HG02642 (cell line): ENCODE measurements around the gene SUFU.
"Not testable (repeated sequence)": the region's sequence is repeated elsewhere in the genome, so short reads cannot be mapped to it uniquely, and the experiment has no call there.

ENCODE experiments used
- ATAC-seq: cut with Tn5 transposase; IDR thresholded peaks from one replicate; pipeline ENCODE4 v1.9.1; 2021; ENCODE audit warnings: mild to moderate bottlenecking; ENCODE audit not compliant: unreplicated experiment, poor library complexity

SUFU gene

GRCh38 chr10:102508506-102508905 lies 4.7 kb downstream of the SUFU start:
- ATAC-seq: no peak

DNA sequence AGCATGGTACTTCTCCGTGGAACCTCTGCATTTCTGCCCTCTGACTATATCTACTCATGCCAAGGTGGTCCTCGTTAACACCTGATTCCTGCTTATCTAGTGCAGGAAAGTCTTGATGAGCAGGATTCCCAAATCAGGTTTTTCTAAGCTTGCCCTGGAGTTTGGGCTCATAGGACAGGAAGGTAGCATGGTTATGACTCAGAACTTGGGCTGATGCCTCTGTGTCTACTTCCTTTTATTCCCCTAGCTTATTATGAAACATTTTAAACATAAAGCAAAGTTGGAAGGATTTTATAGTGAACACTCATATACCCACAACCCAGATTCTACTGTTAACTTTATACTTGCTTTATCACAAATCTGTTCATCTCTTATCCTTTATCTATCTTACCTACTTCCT lies 5.6 kb downstream of the SUFU start:
- no peak for ATAC-seq

DNA sequence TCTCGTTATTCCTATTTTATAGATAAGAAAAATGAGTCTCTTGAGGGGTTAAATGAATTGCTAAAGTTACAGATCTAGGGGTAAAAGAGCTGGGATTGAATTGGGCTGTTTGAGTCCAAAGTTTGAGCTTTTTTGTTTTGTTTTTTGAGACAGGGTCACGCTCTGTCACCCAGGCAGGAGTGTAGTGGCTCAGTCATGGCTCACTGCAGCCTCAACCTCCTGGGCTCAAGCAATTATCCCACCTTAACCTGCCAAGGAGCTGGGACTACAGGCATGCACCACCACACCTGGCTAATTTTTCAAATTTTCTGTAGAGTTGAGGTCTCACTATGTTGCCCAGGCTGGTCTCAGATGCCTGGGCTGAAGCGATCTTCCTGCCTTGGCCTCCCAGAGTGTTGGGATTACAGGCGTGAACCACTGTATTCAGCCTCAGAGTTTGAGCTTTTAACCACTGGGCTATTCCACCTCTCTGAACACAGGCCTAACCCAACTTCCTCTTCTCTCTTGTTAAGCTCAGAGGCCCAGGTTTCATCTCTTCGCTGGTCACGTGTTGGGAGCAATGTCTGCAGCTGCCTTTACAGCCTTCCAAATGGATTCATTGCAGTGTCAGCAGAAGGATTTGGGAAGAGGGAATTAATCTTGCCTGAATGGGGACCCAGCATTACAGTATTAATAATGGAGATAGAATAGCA lies 8.0 kb downstream of the SUFU start:
- peak; percentile 79 for ATAC-seq

DNA sequence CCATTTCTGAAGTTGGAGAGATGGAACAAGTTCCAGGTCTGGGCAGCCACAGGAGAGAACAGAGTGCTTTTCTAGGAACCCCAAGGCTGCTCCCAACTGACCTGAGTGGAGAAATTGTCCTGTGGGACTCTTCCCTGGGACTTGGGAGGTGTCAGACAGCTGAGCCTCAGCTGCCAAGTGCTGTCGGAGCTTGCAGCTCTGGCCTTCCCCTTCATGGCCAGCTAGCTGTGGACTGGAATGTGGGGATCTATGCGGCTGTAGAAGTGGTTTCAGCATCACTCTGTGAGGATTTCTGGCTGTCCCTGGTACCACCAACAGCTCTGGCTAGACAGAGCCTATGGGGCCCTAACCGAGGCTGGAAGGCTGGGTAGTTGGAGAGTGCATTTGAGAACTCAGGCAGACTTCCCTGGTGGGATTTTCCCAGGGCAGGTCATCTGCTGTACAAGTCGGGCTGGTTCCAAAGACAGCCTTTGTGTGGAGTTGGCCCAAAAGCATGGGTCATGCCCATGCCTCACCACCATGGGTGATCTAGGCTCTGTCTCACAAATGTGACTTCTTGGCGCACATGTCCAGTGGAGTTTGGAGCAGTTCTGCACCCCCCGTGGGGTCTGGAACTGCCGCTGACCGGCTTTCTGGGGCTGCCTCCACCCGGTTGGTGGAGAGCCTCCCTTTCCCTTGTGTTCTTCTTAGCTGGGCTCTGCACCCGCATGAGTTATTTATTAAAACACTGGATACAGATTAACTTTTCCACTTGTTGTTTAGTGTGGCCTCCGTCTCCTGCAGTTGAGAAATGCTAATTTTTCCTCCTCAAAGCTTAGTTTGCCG lies 10.9 kb downstream of the SUFU start:
- ATAC-seq: no peak

DNA sequence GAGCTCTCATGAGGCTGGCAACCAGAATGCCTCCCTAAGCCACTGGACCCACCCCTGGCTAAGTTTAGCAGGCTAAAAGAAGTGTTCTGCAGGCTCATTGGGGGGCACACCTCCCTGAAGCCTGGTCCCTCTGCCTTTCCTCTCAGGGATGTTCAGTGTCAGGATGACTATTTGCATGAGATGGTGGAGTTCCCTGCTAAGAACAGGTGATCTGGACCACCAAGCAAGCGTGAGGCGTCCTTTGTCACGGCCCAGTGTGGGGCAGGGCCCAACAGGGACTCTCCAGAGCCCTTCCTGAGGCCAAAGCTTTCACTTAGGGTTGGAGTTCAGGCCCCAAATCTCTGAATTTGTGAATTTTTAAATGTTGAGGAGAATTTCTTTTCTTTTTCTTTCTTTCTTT lies 12.0 kb downstream of the SUFU start:
- ATAC-seq: no peak

DNA sequence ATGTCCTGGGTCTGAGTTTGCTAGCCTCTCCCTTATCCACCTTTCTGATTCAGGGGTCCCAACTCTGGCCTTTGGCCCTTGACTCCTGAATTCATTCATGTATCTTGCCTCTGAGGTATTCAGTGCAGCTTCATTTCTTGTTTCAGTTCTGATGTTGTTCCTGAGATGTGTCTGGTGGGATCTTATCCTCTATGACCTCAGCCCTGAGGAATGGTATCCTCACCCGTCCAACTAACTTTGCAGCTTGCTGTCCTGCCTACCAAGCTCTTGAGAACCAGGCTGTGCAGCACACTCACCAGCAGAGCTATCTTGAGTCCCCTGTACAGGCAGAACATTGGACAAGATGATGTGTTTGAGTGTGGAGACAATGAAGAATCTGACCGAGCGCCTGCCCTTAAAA lies 13.8 kb downstream of the SUFU start:
- ATAC-seq: no peak

DNA sequence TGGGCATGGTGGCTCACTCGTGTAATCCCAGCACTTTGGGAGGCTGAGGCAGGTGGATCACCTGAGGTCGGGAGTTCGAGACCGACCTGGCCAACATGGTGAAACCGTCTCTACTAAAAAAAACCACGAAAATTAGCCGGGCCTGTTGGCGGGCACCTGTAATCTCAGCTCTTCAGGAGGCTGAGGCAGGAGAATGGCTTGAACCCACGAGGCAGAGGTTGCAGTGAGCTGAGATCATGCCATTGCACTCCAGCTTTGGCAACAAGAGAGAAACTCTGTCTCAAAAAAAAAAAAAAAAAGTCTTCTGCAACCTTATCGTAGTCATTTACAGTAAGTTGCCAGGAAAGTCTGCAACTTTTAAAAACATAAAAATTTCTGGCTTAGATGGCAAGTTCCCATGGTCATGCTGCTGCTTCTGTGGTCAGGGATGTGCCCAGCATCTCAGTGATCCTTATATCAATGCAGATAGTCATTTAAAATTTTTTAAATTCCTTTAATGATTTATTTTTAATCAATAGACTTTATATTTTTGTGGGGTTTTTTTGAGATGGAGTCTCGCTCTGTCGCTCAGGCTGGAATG lies 15.6 kb downstream of the SUFU start:
- ATAC-seq: no peak

DNA sequence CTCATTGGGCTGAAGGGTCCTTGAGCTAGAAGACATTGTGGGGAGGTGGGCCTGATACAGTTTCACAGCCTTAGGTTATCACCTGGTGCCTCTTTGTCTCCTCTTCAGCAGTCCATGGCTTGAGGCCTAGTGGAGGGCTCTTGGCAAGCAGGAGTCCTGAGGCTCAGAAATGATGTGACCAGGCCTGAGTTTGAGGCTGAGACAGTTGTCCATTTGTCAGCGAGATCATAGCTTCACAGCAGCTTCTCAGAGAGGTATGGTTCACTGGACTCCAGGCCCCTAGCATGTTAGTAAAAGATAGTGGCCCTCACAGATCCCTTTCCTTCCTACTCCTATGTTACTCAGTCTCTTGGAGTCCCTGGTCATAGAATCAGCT lies 19.1 kb downstream of the SUFU start:
- ATAC-seq: no peak

- ATAC-seq: no peak
Observed at GRCh38 chr10:102523250-102524029, 19.7 kb downstream of the SUFU start.

DNA sequence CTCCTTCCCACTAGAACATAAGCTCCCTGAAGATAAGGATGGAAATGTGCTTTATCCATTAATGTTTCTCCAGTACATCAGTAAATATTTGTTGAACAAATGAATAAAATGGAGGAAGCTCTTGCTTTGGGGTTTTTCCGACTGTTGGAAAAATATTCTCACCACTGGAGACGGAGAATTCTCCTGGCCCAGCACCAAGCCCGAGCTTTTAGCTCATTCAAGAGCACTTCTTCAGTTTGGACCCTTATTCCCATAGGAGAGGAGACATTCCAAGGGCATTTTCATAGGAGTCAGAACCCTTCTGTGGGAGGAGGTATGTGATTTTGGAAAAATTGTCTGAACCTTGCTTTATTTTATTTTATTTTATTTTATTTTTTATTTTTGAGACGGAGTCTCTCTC lies 21.0 kb downstream of the SUFU start:
- no peak for ATAC-seq

DNA sequence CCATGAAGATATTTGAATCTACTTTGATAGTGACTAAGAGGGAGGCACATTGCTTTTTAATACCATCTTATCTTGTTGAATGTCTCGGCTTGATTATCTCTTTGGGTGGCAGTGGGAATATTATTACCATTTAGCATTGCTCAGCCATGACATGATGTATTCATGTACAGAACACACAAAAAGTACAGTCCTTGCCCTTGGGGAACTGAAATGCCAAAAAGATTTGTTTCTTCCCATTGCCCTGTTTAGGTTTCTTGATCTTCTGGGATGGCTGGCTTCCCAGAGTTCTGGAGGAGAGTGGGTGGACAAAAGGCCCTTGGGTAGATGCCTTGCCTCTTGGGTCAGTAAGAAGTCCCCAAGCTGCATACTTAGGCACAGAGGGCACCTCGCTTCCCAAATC lies 23.8 kb downstream of the SUFU start:
- ATAC-seq: no peak

DNA sequence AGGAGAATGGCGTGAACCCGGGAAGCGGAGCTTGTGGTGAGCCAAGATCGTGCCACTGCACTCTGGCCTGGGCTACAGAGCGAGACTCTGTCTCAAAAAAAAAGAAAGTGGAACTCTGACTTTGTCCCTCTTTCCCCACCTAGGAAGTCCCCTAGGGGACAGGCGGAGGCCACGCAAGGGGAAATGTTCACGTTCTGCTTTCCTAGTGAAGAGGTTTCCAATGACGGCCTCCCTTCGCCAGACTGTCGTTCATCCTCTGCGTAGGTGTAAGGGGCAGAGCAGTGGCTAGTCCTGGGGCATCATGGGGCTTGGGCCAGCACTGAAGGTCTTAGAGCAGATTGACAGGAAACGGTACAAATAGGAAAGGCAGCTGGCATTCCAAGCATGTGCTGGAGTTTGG lies 30.6 kb downstream of the SUFU start:
- ATAC-seq: no peak

DNA sequence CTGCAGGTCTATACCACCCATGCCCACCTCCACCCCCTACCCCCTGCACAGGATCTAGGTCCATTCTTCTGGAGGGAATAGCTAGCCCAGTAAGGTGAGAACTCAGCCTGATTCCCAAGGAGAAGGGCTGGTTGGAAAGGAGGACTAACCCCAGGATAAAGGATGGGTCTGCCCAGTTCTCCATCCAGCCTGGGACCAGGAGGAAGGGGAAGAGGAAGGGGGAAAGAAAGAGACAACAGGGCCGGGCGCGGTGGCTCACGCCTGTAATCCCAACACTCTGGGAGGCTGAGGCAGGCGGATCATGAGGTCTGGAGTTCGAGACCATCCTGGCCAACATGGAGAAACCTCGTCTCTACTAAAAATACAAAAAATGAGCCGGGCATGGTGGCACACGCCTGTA lies 31.2 kb downstream of the SUFU start:
- ATAC-seq: not testable (repeated sequence)

DNA sequence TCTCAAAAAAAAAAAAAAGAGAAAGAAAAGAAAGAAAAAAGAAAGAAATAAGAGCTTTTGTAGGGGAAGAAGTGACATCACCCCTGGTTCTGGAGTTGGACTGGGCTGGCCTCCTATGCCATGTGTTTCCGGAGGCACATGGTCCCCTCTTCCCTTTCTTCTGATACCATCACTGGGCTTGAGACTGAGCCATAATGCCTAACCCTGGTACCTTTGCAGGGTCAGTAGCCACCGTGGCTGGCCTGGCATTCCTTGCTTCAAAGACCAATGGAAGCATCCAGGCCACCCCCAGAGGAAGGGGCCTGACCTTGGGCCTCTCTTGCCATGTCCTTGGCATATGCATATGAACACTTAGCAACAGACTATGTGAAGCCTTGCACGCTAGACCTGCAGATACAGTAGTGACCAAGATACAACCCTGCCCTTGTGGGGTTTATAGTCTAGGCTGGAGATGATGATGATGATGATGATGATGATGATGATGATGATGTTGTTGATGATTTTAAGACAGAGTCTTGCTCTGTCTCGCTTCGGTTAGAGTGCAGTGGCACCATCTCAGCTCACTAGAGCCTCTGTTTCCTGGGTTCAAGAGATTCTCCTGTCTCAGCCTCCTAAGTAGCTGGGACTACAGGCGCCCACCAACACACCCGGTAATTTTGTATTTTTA lies 31.8 kb downstream of the SUFU start:
- ATAC-seq: no peak

DNA sequence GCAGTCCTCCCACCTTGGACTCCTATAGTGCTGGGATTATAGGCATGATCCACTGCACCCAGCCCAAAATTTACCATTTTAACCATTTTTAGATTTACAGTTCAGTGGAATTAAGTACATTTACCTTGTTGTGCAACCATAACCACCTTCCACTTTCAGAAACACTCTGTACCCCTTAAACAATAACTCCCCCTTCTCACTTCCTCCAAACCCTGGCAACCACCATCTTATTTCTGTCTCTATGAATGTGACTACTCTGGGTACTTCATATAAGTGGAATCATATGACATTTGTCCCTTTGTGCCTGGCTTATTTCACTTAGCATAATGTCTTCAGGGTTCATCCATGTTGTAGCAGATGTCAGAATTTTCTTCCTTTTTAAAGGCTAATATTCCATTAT lies 33.6 kb downstream of the SUFU start:
- no peak for ATAC-seq

DNA sequence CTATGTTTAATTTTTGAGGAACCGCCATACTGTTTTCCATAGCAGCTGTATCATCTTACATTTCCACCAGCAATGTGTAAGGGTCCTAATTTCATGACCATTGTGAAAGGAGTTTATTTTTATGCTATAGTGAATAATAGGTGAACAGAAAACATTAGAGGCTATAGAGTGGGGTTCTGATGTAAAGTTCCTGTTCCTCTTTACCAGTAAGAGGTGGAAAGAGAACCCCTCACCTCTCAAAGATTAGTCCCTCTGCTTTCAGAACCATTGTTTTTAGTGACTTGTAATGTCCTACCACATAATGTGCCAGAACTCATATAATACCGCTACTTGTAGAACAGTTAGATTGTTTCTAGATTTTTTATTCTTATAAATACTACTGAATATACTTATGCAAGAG lies 34.2 kb downstream of the SUFU start:
- no peak for ATAC-seq

GRCh38 chr10:102538811-102539210 lies 35.0 kb downstream of the SUFU start:
- no peak for ATAC-seq

DNA sequence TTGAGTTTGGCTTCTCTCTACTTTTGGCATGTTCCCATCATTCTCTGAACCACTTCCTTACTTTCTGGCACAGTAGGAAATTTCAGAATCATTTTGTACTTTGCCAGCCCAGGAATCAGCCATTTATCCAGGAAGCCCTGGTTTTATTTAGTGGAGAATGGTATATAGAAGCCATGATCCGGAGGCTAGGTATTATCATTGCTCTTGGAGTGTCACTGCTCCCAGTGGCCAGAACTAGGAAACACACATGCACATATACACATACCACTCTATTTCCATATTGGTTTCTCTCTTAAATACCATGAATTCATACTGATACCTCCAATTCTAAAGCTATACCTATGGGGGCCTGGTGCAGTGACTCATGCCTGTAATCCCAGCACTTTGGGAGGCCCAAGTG lies 36.3 kb downstream of the SUFU start:
- no peak for ATAC-seq

DNA sequence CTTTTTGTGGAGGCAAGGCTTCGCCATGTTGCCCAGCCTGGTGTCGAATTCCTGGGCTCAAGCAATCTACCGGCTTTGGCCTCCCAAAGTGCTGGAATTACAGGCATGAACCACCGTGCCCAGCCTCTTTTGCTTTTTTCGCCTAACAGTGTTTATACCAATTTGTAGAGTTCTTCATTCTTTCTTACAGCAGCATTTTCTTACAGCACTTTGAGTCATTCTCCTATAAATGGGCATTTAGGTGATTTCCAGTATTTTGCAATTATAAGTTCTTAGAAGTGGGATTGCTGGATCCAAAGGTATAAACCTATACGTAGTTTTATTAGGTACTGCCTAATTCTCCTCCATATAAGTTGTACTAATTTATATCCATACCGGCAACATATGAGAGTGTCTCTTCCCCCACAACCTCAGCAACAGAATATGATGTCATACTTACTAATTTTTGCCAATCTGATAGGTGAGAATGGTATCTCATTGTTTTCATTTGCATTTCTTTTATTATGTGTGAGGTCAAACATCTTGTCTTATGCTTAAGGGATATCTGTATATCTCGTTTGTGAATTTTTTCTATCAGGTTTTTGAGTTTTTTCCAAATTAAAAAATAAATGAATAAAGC lies 39.1 kb downstream of the SUFU start:
- ATAC-seq: no peak

GRCh38 chr10:102545265-102545871 lies 41.6 kb downstream of the SUFU start:
- ATAC-seq: no peak
